K562 (cell line): ENCODE measurements around the gene SMIM29. TPM values are rescaled to one million over a fixed set of nuclear protein-coding genes. Genes with fewer than 3 reads are reported as not detected.

Experiments used
- CCNT2 ChIP-seq: IDR thresholded peaks from 2 replicates; pipeline ENCODE4 v1.6.1; 2011; ENCODE audit warnings: borderline replicate concordance, low read depth, mild to moderate bottlenecking, moderate library complexity, mixed read lengths, low read length; ENCODE audit not compliant: insufficient read length; ENCODE audit errors: extremely low read depth
- CREB1 ChIP-seq, 2 experiments: sonication (generic) in 1 of 2; formaldehyde crosslinking in 1 of 2; IDR thresholded peaks; 2 replicates each; pipeline versions ENCODE4 v1.6.1 to v1.8.0; 2012 to 2022; ENCODE audit warnings: inconsistent platforms in 1 of 2, mild to moderate bottlenecking in 1 of 2, missing genetic modification reagents in 1 of 2, moderate library complexity in 1 of 2
- ERF ChIP-seq: fragments of 450-650 bp; formaldehyde crosslinking; IDR thresholded peaks from 2 replicates; pipeline ENCODE4 v1.4.0; 2020; ENCODE audit warnings: mild to moderate bottlenecking, mixed read lengths
- ETS1 ChIP-seq: conservative IDR thresholded peaks from 2 replicates; pipeline ENCODE4 v1.6.1; 2011; ENCODE audit warnings: low read depth, mild to moderate bottlenecking, low read length; ENCODE audit not compliant: control insufficient read depth
- FUS ChIP-seq: fragments of 200-400 bp; formaldehyde crosslinking; optimal IDR thresholded peaks from 2 replicates; pipeline ENCODE3; 2017; ENCODE audit warnings: low read depth, low read length
- GATAD2A ChIP-seq: fragments of 450-650 bp; IDR thresholded peaks from 2 replicates; pipeline ENCODE4 v1.6.1; 2017
- GTF2F1 ChIP-seq: IDR thresholded peaks from 2 replicates; pipeline ENCODE4 v1.6.1; 2011; ENCODE audit warnings: low read depth, low read length, improper control_type of control experiment
- HDAC1 ChIP-seq, 2 experiments: fragments of 450-650 bp; IDR thresholded peaks; 2 replicates each; pipeline ENCODE4 v1.6.1; 2016 to 2017; ENCODE audit warnings: inconsistent platforms in 1 of 2, mild to moderate bottlenecking in 1 of 2, moderate library complexity in 1 of 2
- KLF13 ChIP-seq: fragments of 450-650 bp; IDR thresholded peaks from 2 replicates; pipeline ENCODE4 v1.6.1; 2016; ENCODE audit warnings: missing genetic modification characterization, low read depth, mild to moderate bottlenecking, missing compliant biosample characterization, moderate library complexity, borderline replicate concordance
- KLF16 ChIP-seq: IDR thresholded peaks from 2 replicates; pipeline ENCODE4 v1.6.1; 2016; ENCODE audit warnings: antibody characterized with exemption
- MAZ ChIP-seq, 2 experiments: fragments of 450-650 bp in 1 of 2; sonication (generic) in 1 of 2; formaldehyde crosslinking; IDR thresholded peaks in 1 of 2; conservative IDR thresholded peaks in 1 of 2; 2 replicates each; pipeline versions ENCODE4 v1.4.0 to v1.5.0; 2020; ENCODE audit warnings: mild to moderate bottlenecking in 1 of 2, missing genetic modification reagents in 1 of 2
- NR2F6 ChIP-seq: fragments of 450-650 bp; formaldehyde crosslinking; IDR thresholded peaks from 2 replicates; pipeline ENCODE4 v1.4.0; 2020; ENCODE audit warnings: mild to moderate bottlenecking
- NR4A1 ChIP-seq, 2 experiments: fragments of 250-450 bp in 1 of 2; fragments of 450-650 bp in 1 of 2; sonication (Bioruptor Pico) in 1 of 2; IDR thresholded peaks; 2 replicates each; pipeline versions ENCODE4 v1.4.0 to v1.6.1; 2016 to 2020; ENCODE audit warnings: mild to moderate bottlenecking in 2 of 2, missing compliant biosample characterization in 1 of 2, missing genetic modification characterization in 1 of 2, moderate library complexity in 1 of 2
- PCBP2 ChIP-seq: fragments of 200-400 bp; formaldehyde crosslinking; IDR thresholded peaks from 2 replicates; pipeline ENCODE4 v1.6.1; 2018; ENCODE audit warnings: low read length, low read depth, mild to moderate bottlenecking, moderate library complexity; ENCODE audit not compliant: poor library complexity, severe bottlenecking
- SIN3B ChIP-seq: fragments of 450-650 bp; IDR thresholded peaks from 2 replicates; pipeline ENCODE4 v1.6.1; 2017; ENCODE audit warnings: low read depth, mild to moderate bottlenecking, moderate library complexity
- SMAD2 ChIP-seq: fragments of 150-350 bp; IDR thresholded peaks from 2 replicates; pipeline ENCODE4 v1.6.1; 2014; ENCODE audit warnings: low read depth, mild to moderate bottlenecking, low read length
- SP1 ChIP-seq: sonication (generic); formaldehyde crosslinking; IDR thresholded peaks from 2 replicates; pipeline ENCODE4 v1.8.1; 2022; ENCODE audit warnings: mild to moderate bottlenecking, missing genetic modification reagents
- TAF9B ChIP-seq: fragments of 450-650 bp; IDR thresholded peaks from 2 replicates; pipeline ENCODE4 v1.6.1; 2018; ENCODE audit warnings: mild to moderate bottlenecking; ENCODE audit not compliant: partially characterized antibody
- YY1 ChIP-seq, 3 experiments: IDR thresholded peaks; 2 replicates each; pipeline ENCODE4 v1.6.1; 2011; ENCODE audit warnings: low read length in 2 of 3, mild to moderate bottlenecking in 2 of 3, moderate library complexity in 2 of 3, borderline replicate concordance in 1 of 3, control low read depth in 1 of 3, low read depth in 1 of 3; ENCODE audit not compliant: insufficient read depth in 3 of 3, insufficient replicate concordance in 2 of 3, control insufficient read depth in 1 of 3, insufficient read length in 1 of 3; ENCODE audit errors: extremely low read depth in 1 of 3
- ZBTB7A ChIP-seq: IDR thresholded peaks from 2 replicates; pipeline ENCODE4 v1.6.1; 2011; ENCODE audit warnings: low read depth, mild to moderate bottlenecking, low read length, moderate library complexity, borderline replicate concordance; ENCODE audit not compliant: control insufficient read depth
- ZNF134 ChIP-seq: fragments of 250-450 bp; sonication (Bioruptor Pico); conservative IDR thresholded peaks from 2 replicates; pipeline ENCODE4 v1.4.0; 2020
- ZNF146 ChIP-seq: IDR thresholded peaks from one replicate; pipeline ENCODE4 v1.6.1; 2018; ENCODE audit warnings: missing compliant biosample characterization; ENCODE audit not compliant: unreplicated experiment
- polyA plus RNA-seq, 8 experiments: library from polyadenylated mRNA; depleted of rRNA in 4 of 8; stranded (reverse) in 5 of 8; unstranded in 3 of 8; fragments of >200 nt; fragmentation: Nextera tagmentation in 2 of 8; fragmentation: Illumina TruSeq in 1 of 8; extraction: Ambion mirVana in 2 of 8; extraction: Trizol in 1 of 8; gene quantifications; 2 replicates each; pipeline versions ENCODE4 v1.2.1 to v1.2.3, GENCODE V29; 2011 to 2014; ENCODE audit warnings: inconsistent platforms in 1 of 8, missing spikeins in 1 of 8
- total RNA-seq, 7 experiments: library from RNA; depleted of rRNA in 6 of 7; stranded (reverse); fragments of >200 nt in 6 of 7; fragmentation: Illumina TruSeq in 2 of 7; extraction: Trizol in 2 of 7; gene quantifications; 2 replicates each; pipeline versions ENCODE4 v1.2.1 to v1.2.3, GENCODE V29; 2011 to 2021; ENCODE audit warnings: low replicate concordance in 1 of 7
- TF ChIP-seq, protein P1 (sequence below): sonication (generic); formaldehyde crosslinking; IDR thresholded peaks from 2 replicates; pipeline ENCODE4 v1.8.0; 2022; ENCODE audit warnings: mild to moderate bottlenecking, missing genetic modification reagents
- TF ChIP-seq, protein P2 (sequence below): fragments of 250-450 bp; sonication (Bioruptor Pico); IDR thresholded peaks from 2 replicates; pipeline ENCODE4 v1.5.0; 2021

The SMIM29 gene
- total and polyA plus RNA-seq, 9 of the 15 experiments (the other 6 are each of a cell fraction or from before 2014, with no cell fraction given), result 6.5 to 36.7 (median 20.9) TPM

DNA sequence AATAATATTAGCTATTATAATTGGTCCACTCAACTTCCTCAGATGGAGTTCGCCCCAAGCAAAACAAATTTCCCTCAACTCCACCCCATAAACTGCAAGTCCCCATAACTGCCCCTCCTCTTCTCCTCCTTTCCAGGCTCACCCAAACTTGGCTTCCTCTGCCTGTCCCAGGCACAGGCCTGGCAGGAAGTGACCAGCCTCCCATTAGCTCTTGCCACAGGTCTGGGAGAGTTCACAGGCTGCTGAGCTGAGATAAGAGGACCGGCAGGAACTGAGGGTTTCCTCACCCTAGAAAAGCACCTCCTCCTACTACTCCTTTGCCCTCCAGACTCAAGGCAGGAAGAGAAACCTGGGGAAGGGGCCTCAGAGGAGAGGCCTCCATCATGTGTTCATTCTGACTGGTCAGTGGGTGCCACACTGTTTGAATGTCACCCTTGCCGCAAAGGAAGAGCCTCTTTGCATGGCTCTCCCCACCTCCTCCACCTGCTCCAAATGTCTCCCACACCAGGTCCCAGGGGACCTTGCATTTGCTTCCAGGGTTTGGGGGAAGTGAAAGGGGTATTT lies 24.5 kb upstream of the SMIM29 start (continued):
- peak; percentile 21; the same call in 1 of the 2 replicates for TF ChIP-seq NR4A1 (CRISPR knock-in tag; IDR thresholded peaks at IDR 0.05)
- peak; percentile 88; the same call in 1 of the 2 replicates for TF ChIP-seq NR4A1 (tag; IDR thresholded peaks at IDR 0.05)
- TF ChIP-seq, protein P1, sequence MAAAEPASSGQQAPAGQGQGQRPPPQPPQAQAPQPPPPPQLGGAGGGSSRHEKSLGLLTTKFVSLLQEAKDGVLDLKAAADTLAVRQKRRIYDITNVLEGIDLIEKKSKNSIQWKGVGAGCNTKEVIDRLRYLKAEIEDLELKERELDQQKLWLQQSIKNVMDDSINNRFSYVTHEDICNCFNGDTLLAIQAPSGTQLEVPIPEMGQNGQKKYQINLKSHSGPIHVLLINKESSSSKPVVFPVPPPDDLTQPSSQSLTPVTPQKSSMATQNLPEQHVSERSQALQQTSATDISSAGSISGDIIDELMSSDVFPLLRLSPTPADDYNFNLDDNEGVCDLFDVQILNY (CRISPR knock-in tag), result no peak
- TF ChIP-seq GTF2F1, result no peak
- TF ChIP-seq GATAD2A, result peak; percentile 97
- no peak for TF ChIP-seq SIN3B
- peak; percentile 81 to 85 for TF ChIP-seq MAZ (CRISPR knock-in tag; conservative IDR thresholded peaks at IDR 0.05 in 1 of 2, IDR thresholded peaks at IDR 0.05 in 1 of 2)
- TF ChIP-seq, protein P2, sequence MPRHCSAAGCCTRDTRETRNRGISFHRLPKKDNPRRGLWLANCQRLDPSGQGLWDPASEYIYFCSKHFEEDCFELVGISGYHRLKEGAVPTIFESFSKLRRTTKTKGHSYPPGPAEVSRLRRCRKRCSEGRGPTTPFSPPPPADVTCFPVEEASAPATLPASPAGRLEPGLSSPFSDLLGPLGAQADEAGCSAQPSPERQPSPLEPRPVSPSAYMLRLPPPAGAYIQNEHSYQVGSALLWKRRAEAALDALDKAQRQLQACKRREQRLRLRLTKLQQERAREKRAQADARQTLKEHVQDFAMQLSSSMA, result no peak
- TF ChIP-seq HDAC1 (IDR thresholded peaks at IDR 0.05), result peak in 1 of 2 experiments; percentile 91; a peak in 2 of 4 replicates
- TF ChIP-seq TAF9B, result peak; percentile 47
- TF ChIP-seq SMAD2, result no peak
- 0 out of 2 replicates have a peak, but pooled peaks have one; percentile 38 for TF ChIP-seq SP1 (CRISPR knock-in tag)
- 0 out of 2 replicates have a peak, but pooled peaks have one; percentile 8 for TF ChIP-seq ERF (CRISPR knock-in tag)
- TF ChIP-seq ZBTB7A, result peak; percentile 88; the same call in 1 of the 2 replicates
- peak in 2 of 3 experiments; percentile 44 to 80 for TF ChIP-seq YY1 (IDR thresholded peaks at IDR 0.05; ENCODE audit: borderline replicate concordance in 1 of 3, control insufficient read depth in 1 of 3, extremely low read depth in 1 of 3, insufficient read depth in 3 of 3, insufficient read length in 1 of 3, insufficient replicate concordance in 2 of 3, low read depth in 1 of 3, low read length in 2 of 3)
- TF ChIP-seq NR2F6 (CRISPR knock-in tag), result no peak
- TF ChIP-seq KLF13 (tag), result 0 out of 2 replicates have a peak, but pooled peaks have one; percentile 11
- TF ChIP-seq CCNT2, result peak; percentile 48
- peak; percentile 70 for TF ChIP-seq ZNF134 (CRISPR knock-in tag)
- no peak for TF ChIP-seq ZNF146 (CRISPR knock-in tag)
- peak; percentile 72 for TF ChIP-seq CREB1 (IDR thresholded peaks at IDR 0.05)
- no peak; the same call in 1 of the 2 replicates for TF ChIP-seq CREB1 (CRISPR knock-in tag; IDR thresholded peaks at IDR 0.05)
- no peak for TF ChIP-seq FUS
- peak; percentile 96 for TF ChIP-seq ETS1
- peak; percentile 89 for TF ChIP-seq KLF16
- no peak for TF ChIP-seq PCBP2
